ENCODE data around the gene MCRIP2.

The MCRIP2 gene

DNA sequence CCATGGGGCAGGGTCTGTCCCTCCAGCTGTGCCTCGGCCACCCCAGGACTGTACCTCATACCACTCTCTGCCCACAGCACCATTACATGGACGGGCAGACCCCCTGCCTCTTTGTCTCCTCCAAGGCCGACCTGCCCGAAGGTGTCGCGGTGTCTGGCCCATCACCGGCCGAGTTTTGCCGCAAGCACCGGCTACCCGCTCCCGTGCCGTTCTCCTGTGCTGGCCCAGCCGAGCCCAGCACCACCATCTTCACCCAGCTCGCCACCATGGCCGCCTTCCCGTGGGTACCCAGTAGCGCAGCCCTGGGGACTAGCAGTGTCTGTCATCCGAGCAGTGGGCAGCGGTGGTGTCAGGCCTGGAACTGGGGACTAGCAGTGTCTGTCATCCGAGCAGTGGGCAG is 31.2 kb downstream of the MCRIP2 start:
- no peak for DNase-seq

- DNase-seq, result no peak
These were observed 31.9 kb downstream of the MCRIP2 start for GRCh38 chr16:673399-673991.

GRCh38 chr16:674214-674881 is 32.7 kb downstream of the MCRIP2 start:
- no peak for DNase-seq

DNA sequence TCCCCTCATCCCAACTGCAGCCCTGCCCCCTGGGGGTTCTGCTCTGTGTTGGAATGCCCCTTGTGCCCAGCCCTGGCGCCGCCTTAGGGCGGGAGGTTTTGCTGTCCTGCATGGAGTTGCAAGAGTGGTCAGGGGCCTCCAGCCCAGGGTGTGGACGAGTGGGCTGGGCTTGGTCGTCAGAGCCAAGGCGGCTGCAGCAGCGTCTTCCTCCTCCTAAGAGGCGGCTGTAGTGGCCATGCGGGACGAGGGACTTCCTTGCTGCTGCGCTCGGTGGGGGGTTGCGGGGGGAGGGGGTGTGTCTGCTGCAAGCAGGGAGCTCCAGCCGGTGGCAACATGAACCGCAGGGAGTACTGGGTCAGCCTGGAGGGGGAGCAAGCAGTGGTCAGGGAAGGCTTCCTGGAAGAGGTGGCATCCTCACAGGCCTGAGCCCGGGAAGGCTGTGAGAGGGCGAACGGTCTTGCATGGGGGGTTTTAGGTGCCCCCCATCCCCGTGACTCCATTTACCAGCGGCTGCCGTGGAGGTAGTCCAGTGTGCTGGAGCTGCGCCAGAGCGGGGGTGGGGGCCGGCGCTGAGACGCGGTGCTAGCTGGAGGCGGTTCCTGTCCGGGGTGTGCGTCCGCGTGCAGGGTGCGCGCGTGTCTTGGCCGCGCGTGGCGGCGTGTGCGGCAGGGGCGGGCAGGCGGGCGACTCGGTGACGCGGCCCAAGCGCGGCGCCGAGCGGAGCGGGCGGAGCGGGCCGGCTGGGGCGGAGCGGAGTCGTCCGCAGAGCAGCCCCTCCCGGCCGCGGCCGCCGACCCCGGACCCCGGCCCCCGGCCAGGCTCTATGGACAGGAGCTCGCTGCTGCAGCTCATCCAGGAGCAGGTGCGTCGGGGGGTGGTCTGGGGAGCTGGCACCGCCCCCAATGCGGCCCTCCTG is 33.6 kb downstream of the MCRIP2 start, which contains the start of gene RHBDL1:
Gene RHBDL1, plus strand, starts transcription at position 704 of the 916 bp plus-strand sequence. Its CDS starts 120 bp downstream, at position 824.
- no peak for DNase-seq

- DNase-seq, result no peak
These were observed 34.4 kb downstream of the MCRIP2 start for GRCh38 chr16:675884-676564.

GRCh38 chr16:676565-676902 is 34.9 kb downstream of the MCRIP2 start:
- DNase-seq, result no peak

DNA sequence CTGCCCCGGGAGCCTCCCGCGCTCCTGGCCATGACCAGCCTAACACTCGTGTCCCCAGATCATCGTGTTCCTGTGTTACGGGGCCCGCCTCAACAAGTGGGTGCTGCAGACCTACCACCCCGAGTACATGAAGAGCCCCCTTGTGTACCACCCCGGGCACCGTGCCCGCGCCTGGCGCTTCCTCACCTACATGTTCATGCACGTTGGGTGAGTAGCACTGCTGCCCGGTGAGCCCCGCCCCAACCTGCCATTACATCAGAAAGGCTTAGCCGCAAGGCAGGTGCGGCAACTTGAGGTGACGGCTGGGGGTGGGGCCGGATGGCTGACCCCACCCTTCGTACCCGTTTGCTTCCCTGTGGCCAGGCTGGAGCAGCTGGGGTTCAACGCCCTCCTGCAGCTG is 35.3 kb downstream of the MCRIP2 start:
- no peak for DNase-seq

GRCh38 chr16:677316-678190 is 35.9 kb downstream of the MCRIP2 start:
- DNase-seq, result no peak

- no peak for DNase-seq
These were observed 36.7 kb downstream of the MCRIP2 start for GRCh38 chr16:678209-678857.

DNA sequence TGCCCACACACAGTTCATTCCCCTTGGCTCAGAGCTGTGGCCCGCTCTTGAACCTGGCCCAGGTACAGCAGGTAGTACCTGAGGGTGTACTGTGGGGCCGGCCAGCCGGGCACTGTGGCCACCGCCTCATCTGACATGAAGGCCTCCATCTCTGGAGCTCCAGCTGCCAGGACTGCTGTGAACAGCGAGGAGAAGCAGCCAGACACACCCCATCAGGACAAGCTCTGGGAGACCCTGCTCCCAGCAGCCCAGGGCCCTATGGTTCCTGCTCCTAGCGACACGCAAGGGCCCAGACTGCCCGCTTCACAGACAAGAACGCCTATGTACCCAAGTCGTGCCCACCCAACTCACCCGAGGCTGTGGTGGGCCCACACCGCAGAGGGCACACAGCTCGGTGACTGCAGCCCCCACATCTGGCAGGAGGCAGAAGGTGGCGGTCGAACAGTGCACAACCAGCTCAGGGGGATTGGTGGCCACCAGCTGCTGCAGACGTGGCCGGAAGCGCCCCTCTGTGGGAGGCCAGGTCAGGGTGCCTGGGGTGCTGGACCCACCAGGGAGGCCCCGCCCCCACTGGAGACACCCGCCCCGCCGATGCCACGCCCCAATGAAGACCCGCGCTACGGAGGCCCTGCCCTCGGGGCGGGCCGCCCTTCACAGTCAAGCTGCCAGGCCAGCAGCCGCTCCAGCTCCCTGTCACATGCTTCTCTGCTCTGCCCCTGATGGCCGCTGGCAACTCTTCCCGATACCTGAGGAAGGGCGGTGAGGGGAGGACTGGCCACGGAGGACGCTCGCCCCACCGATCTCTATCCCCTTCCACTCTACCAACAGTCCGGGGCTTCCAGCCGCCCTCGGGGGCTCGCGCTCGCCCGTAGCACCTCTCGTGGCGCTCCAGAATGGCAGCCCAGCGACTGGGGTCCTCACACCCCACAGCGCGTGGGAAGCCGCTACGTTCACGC is 37.5 kb downstream of the MCRIP2 start:
- no peak for DNase-seq

- no peak for DNase-seq
These were observed 38.4 kb downstream of the MCRIP2 start, which contains the start of gene STUB1 for GRCh38 chr16:679814-680624. Gene STUB1, plus strand, starts transcription at chr16:680410. Its CDS starts 116 bp downstream, at chr16:680526.

DNA sequence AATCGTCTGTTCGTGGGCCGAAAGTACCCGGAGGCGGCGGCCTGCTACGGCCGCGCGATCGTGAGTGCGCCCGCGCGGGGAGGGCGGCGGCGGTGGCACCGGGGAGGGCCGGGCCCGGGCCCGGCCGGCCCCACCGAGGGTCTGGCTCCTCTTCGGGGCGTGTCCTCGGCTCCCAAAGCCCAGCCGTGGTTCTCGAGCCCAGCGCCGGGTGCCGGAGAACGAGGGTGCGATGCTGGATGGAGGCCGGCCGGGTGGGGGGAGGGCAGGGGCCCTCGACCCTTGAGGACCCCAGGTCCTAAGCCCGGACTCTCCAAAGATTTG is 39.0 kb downstream of the MCRIP2 start:
- no peak for DNase-seq

DNA sequence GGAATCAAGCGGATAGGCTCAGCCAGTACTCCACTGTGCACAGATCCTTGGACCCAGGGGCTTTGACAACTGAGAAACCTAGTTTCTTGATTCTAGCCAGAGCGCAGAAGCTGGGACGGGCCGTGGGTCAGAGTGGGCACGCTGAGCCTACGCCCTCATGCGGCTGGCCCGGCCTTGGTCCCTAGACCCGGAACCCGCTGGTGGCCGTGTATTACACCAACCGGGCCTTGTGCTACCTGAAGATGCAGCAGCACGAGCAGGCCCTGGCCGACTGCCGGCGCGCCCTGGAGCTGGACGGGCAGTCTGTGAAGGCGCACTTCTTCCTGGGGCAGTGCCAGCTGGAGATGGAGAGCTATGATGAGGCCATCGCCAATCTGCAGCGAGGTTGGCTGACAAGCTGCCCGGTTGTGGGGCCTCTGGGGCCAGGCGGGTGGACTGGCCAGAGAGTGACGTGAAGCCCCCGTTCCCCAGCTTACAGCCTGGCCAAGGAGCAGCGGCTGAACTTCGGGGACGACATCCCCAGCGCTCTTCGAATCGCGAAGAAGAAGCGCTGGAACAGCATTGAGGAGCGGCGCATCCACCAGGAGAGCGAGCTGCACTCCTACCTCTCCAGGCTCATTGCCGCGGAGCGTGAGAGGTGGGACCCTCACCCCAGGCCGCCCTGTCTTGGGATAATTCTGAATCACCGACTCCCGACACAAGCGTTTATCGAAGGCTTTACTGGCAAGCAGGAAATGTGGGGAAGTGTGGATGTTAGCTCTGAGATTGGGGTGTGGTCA is 39.5 kb downstream of the MCRIP2 start:
- no peak for DNase-seq

DNA sequence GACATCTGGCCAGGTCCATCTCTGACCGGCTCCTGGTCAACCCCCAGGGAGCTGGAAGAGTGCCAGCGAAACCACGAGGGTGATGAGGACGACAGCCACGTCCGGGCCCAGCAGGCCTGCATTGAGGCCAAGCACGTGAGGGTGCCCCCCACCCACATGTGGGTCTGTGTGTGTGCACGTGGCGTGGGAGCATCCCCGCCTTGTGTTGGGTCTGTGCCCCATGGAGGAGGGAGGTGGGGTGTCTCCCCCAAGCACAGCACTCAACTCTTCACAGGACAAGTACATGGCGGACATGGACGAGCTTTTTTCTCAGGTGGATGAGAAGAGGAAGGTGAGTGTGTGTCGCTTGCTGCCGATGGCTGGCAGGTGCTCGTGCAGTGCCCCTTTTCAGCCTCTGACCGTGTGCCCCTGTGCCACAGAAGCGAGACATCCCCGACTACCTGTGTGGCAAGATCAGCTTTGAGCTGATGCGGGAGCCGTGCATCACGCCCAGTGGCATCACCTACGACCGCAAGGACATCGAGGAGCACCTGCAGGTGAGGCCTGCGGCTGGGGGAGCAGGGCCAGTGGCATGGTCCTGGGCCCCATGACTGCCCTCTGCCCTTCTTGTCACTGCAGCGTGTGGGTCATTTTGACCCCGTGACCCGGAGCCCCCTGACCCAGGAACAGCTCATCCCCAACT is 40.3 kb downstream of the MCRIP2 start:
- DNase-seq, result no peak

DNA sequence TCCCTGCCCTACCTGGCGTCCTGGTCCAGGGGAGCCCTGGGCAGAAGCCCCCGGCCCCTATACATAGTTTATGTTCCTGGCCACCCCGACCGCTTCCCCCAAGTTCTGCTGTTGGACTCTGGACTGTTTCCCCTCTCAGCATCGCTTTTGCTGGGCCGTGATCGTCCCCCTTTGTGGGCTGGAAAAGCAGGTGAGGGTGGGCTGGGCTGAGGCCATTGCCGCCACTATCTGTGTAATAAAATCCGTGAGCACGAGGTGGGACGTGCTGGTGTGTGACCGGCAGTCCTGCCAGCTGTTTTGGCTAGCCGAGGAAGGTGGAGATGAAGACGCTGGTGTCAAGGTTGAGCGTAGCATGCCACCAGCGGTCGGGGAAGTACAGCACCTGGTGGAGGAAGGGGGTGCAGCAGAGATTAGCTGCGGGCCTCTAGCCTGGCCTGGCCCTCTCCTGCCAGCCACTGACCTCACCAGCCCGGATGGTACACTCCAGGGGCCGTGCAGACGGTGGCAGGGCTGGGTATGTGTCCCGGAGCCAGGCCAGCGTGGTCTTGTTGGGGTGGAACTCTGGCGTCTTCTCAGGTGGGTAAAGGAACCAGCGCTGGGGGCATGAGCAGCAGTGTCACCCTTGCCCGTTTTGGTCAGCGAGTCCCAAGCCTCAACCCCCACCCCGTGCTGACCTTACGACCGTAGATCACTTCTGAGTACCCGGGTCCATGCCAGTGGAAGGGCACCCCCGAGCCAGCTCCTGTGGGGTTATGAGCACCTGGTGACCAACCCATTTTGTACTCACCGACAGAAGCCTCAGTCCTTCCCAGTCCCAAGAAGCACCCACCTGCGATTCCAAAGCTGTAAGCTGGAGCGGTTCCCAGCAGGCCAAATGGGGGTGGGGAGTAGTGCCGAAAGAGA is 41.1 kb downstream of the MCRIP2 start:
- DNase-seq, result no peak

- no peak for DNase-seq
These were observed 41.9 kb downstream of the MCRIP2 start for GRCh38 chr16:683396-684070.
